ENCODE measurements around the gene EXOSC7. TPM values are rescaled to one million over a fixed set of nuclear protein-coding genes. Genes with fewer than 3 reads are reported as not detected.
"Not testable (repeated sequence)": the region's sequence is repeated elsewhere in the genome, so short reads cannot be mapped to it uniquely, and the experiment has no call there.

EXOSC7 gene
- total RNA-seq, 1 donor from 2014 or later = 27.3 TPM

DNA sequence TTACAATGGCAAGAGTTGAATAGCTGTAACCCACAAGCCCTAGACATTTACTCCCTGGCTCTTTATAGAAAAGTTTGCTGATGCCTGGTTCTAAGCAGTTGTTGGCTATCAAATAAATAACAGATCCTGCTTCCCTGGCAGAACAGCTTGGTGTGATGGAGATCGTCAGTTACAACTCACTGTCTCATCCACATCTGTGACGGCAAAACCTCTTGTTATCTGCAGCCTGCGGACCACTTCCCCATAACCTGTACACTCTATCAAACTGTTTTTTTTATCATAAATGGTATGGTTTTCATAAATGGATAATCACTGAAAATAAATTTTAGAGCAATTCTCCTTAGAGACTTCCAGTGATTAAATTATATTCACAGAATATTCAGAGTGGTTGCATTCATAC is 14.2 kb upstream of the EXOSC7 start:
- DNase-seq (ENCODE audit: low spot score in 2 of 2) = no peak
- no peak for FAIRE-seq

DNA sequence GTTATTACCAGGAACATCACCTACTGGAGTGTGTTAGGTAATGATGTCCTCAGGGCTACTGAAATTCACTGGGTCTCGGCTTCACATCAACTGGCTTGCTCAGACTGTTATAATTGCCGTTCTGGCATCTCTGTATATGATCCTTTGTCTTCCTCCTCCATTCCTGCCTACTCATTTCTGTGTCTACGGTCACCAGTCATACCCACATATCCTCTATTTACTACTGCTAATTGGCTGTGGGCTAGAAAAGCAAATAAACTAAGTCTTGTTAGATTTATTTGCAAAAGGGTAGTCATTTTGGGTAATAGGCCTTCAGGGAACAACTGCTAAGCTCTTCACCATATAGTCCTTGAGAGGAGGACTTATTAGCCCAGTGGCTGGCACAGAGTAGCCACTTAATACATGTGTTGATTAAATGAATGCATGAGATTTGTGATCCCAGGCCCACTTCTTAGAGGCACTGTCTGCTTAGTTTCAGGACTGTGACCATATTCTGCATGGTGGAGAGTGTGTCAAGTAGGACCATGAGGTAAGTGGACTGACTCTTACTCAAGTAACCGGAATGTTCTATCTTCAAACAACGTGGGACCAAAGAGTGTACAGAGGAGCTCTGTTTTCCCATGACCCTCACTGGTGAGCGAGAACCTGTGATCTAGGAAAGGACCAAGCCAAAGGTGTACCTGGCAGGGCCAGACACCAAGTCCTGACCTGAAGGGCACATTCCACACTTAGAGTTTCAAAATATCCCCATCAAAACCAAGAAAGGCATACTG is 13.2 kb upstream of the EXOSC7 start:
- FAIRE-seq (no peak), DNase-seq (ENCODE audit: low spot score in 2 of 2) (no peak)

DNA sequence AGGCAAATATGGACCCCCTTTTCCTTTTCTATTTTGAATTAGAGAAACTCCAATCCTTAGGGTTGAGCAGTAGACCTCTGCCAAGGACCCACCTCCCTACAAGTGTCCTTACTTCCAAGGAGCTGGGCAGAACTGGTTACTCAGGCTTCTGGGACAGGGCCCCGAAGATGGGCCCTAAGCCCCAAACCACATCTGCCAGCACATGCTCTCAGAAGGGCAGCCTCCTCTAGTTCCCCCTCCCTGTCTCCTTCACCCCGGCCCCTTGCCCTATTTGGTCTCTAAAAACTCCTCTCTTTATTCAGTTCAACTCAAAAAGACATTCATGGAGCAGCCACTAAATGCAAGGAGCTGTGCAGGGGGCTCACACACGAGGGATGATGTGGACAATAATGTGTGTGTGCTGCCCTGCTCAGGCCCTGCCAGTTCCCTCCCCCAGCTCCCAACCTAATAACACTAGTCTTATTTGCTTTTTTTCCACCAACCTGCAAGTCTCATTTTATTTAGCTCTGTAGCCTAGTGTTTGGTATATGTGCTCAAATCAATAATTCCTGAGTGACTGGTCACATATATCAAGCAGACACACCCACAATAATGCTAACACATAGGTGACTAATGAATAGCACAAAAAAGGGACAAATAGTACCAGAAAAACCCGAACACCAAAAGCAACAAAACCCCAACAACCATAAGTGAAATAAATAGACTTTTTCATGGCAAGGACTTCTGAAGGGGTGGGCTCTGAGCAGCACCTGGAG is 12.3 kb upstream of the EXOSC7 start:
- no peak for DNase-seq (ENCODE audit: low spot score in 2 of 2)
- FAIRE-seq = no peak

GRCh38 chr3:44965165-44965564 is 10.9 kb upstream of the EXOSC7 start:
- DNase-seq (ENCODE audit: low spot score in 2 of 2) = no peak
- FAIRE-seq = no peak

GRCh38 chr3:44966795-44967278 is 9.2 kb upstream of the EXOSC7 start:
- no peak for DNase-seq (ENCODE audit: low spot score in 2 of 2)
- FAIRE-seq = no peak

DNA sequence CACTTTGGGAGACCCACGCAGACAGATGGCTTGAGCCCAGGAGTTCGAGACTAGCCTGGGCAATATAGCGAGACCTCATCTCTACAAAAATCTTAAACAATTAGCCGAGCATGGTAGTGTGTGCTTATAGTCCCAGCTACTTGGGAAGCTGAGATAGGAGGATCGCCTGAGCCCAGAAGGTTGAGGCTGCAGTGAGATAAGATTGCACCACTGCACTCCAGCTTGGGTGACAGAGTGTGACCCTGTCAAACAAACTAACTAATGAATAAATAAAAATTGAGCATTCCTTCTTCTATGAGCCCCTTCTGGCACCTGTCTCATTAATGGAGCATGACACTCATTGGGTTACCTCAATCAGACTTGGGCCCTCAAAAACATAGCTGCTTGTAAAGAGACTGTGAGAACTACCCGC is 7.6 kb upstream of the EXOSC7 start:
- FAIRE-seq (no peak), DNase-seq (ENCODE audit: low spot score in 2 of 2) (no peak)

- no peak for FAIRE-seq
- no peak for DNase-seq (ENCODE audit: low spot score in 2 of 2)
These were observed 6.8 kb upstream of the EXOSC7 start for GRCh38 chr3:44969154-44969827.

GRCh38 chr3:44969828-44970179 is 6.2 kb upstream of the EXOSC7 start:
- DNase-seq (ENCODE audit: low spot score in 2 of 2) (no peak), FAIRE-seq (no peak)

GRCh38 chr3:44970926-44971490 is 5.0 kb upstream of the EXOSC7 start:
- no peak for FAIRE-seq
- DNase-seq (ENCODE audit: low spot score in 2 of 2) = no peak

DNA sequence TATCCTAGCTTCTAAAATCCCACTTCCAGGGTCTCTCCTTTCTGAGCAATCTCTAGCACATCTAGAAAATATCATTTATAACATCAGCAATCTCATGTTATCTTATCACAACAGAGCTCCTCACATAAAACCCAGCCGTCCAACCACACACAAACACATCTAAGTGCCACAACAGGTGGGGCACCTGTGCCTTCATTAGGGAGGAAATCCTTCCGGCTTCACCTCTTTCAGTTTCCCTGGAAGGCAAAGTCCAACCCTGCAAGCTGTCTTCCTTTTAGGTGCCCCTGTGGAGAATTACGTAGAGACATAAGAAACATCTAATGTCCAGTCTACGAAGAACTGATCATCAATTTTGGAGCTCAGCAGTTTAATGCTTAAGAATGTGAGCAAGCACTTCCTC is 1.6 kb upstream of the EXOSC7 start:
- DNase-seq (ENCODE audit: low spot score in 2 of 2) (no peak), FAIRE-seq (no peak)

DNA sequence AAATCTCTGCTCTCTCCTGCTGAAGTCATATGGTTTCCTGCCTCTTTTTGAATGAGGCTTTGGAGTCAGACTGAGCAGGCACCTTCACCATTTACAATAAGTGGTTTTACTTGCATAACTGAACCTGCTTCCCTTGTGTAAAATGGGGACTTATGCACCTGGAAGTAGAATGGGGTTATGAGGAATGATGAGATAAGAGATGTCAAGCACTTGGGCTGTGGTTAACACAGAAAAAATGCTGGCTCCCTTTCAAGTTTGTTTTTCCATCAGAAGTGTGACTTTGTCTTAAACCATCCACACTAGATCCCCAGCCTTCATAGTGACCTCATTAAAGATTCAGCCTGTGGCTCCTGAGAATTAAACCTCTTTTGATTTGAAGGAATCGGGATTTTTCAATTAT is 5.2 kb downstream of the EXOSC7 start:
- no peak for DNase-seq (ENCODE audit: low spot score in 2 of 2)
- FAIRE-seq = no peak

GRCh38 chr3:44981751-44982150 is 5.7 kb downstream of the EXOSC7 start:
- DNase-seq (ENCODE audit: low spot score in 2 of 2) (no peak), FAIRE-seq (no peak)

- DNase-seq (ENCODE audit: low spot score in 2 of 2) (no peak), FAIRE-seq (no peak)
These were observed 6.8 kb downstream of the EXOSC7 start for GRCh38 chr3:44982817-44983216.

GRCh38 chr3:44983484-44983941 is 7.5 kb downstream of the EXOSC7 start:
- no peak for DNase-seq (ENCODE audit: low spot score in 2 of 2)
- no peak for FAIRE-seq

GRCh38 chr3:44984335-44984734 is 8.3 kb downstream of the EXOSC7 start:
- no peak for FAIRE-seq
- no peak for DNase-seq (ENCODE audit: low spot score in 2 of 2)

DNA sequence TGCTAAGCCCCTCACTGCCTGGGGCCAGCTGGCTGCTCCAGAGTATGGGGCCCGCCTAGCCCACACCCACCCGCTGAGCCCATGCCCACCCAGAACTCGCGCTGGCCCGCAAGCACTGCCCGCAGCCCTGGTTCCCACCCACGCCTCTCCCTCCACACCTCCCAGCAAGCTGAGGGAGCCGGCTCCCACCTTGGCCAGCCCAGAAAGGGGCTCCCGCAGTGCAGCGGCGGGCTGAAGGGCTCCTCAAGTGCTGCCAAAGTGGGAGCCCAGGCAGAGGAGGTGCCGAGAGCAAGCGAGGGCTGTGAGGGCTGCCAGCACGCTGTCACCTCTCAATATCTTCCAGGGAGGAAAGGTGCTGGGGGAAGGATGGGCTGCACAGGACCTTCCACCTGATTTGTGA is 10.3 kb downstream of the EXOSC7 start:
- not testable (repeated sequence) for FAIRE-seq

DNA sequence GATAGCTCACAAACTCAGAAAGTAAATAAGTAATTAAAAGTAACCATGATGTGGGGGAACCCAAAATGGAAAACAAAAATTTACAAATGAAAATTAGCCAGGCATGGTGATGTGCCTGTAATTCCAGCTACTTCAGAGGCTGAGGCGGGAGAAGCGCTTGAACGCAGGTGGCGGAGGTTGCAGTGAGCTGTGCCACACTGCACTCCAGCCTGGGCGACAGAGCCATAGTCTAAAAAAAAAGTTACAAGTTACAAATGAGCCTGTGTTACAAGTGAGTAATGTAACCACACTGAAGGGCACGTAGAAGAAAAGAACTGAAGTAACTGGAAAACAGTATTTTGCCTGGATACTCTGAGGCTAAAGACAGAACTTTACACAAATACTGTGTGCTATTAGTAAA is 11.3 kb downstream of the EXOSC7 start:
- no peak for DNase-seq (ENCODE audit: low spot score in 2 of 2)
- FAIRE-seq = no peak

More for the DNA sequence above, 10.3 kb downstream of the EXOSC7 start:
- not testable (repeated sequence) for DNase-seq (ENCODE audit: low spot score in 2 of 2)

GRCh38 chr3:44988073-44988472 is 12.0 kb downstream of the EXOSC7 start:
- FAIRE-seq (no peak), DNase-seq (ENCODE audit: low spot score in 2 of 2) (no peak)

DNA sequence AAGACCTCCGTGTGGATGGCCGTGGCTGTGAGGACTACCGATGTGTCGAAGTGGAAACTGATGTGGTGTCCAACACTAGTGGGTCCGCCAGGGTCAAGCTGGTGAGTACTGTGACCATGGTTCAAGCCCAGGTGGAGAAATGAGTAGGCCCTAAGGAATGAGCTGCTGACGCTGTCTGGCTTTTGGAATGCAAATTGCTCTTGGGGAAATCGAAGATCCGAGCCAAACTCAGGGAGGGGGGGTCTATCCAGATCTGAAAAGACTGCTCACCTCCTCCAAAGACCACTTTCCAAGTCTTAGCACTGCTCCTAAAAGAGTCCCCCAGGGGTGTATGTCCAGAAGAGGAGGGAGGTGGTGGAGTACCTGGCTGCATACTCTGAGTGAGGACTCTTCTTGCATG is 13.1 kb downstream of the EXOSC7 start:
- FAIRE-seq (no peak), DNase-seq (ENCODE audit: low spot score in 2 of 2) (no peak)

GRCh38 chr3:44989636-44990373 is 13.8 kb downstream of the EXOSC7 start:
- FAIRE-seq (no peak), DNase-seq (ENCODE audit: low spot score in 2 of 2) (no peak)
